Neutrophil (primary cell): ENCODE measurements around the gene RAB15.

Experiments
- H3K27ac ChIP-seq: fragments of 200-600 bp; sonication (generic); 2 replicates; pipeline ENCODE4 v1.5.1; 2016; ENCODE audit warnings: mild to moderate bottlenecking, moderate library complexity
- H3K27me3 ChIP-seq: fragments of 200-600 bp; sonication (generic); 2 replicates; pipeline ENCODE4 v1.6.0; 2016; ENCODE audit warnings: mild to moderate bottlenecking
- H3K36me3 ChIP-seq: fragments of 200-600 bp; sonication (generic); 2 replicates; pipeline ENCODE4 v1.5.1; 2017
- H3K4me1 ChIP-seq, 2 experiments: fragments of 200-600 bp in 1 of 2; sonication (generic) in 1 of 2; 1 replicate in 1 of 2; 2 replicates in 1 of 2; pipeline versions ENCODE4 v1.5.1 to v1.6.1; 2013 to 2016; ENCODE audit warnings: low read depth in 1 of 2, low read length in 1 of 2, mild to moderate bottlenecking in 1 of 2, moderate library complexity in 1 of 2; ENCODE audit not compliant: control insufficient read depth in 1 of 2, insufficient read depth in 1 of 2
- H3K4me3 ChIP-seq, 2 experiments: fragments of 200-600 bp in 1 of 2; sonication (generic) in 1 of 2; 1 replicate in 1 of 2; 2 replicates in 1 of 2; pipeline ENCODE4 v1.5.1; 2013 to 2016; ENCODE audit warnings: low read depth in 1 of 2, low read length in 1 of 2, mild to moderate bottlenecking in 1 of 2, moderate library complexity in 1 of 2
- H3K9me3 ChIP-seq: fragments of 200-600 bp; sonication (generic); 2 replicates; pipeline ENCODE4 v1.5.1; 2016
- CTCF ChIP-seq: fragments of 200-600 bp; sonication (generic); IDR thresholded peaks from 2 replicates; pipeline ENCODE4 v1.5.1; 2016; ENCODE audit warnings: antibody characterized with exemption

The RAB15 gene

DNA sequence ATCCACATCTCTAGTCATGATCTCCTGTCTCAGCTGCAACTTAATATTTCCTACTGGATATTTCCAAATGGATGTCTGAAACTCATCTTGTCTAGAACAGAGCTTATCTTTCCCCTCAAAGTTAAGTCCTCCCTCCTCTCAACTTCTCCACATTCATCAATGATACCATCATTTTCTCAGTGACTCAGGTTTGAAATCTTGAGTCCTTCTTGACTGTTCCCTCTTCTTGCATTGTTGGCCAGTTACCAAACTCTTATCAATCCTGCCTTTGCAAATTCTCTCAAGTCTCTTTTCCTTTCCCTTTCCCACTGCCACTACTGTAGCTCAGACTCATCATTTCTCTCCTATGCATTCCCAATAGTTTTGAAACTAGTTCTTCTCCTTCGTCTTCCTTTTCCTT lies 72.2 kb downstream of the RAB15 start:
- Histone ChIP-seq H3K9me3 (no peaks in the 10 kb centered on the region), H3K4me3 (no peak overlapping the region), H3K36me3 (no peaks in the 10 kb centered on the region), H3K27me3 (peaks cover 21% of the 10 kb centered on the region), H3K27ac (no peak overlapping the region), H3K4me1 (no peaks in the 10 kb centered on the region)
- TF ChIP-seq CTCF: no peak
